ENCODE measurements around the gene NACC1.

DNA sequence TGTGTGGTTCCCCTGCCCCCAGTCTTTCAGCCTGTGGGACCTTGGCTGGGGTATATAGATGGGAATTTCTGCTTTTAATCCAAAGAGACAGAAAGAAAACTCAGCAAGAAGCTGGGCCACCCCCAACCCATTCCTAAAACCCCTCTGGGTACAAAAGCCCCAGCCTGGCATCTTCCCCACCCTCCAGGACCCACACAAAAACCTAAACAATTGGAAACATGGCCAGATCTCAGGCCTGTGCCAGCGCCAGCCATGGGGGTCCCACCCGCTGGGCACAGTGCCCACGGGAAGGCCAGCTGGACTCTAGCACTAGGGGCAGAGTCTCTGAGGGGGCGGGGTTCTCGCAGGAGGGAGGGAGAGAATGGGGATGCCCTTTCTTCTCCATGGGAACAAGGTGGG lies 24.0 kb upstream of the NACC1 start:
- no peak for TF ChIP-seq POLR2AphosphoS5 (IDR thresholded peaks at IDR 0.05; ENCODE audit: low read depth)
- TF ChIP-seq, protein P1, sequence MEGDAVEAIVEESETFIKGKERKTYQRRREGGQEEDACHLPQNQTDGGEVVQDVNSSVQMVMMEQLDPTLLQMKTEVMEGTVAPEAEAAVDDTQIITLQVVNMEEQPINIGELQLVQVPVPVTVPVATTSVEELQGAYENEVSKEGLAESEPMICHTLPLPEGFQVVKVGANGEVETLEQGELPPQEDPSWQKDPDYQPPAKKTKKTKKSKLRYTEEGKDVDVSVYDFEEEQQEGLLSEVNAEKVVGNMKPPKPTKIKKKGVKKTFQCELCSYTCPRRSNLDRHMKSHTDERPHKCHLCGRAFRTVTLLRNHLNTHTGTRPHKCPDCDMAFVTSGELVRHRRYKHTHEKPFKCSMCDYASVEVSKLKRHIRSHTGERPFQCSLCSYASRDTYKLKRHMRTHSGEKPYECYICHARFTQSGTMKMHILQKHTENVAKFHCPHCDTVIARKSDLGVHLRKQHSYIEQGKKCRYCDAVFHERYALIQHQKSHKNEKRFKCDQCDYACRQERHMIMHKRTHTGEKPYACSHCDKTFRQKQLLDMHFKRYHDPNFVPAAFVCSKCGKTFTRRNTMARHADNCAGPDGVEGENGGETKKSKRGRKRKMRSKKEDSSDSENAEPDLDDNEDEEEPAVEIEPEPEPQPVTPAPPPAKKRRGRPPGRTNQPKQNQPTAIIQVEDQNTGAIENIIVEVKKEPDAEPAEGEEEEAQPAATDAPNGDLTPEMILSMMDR (IDR thresholded peaks at IDR 0.05; ENCODE audit: insufficient read depth, low read length), result no peak
- TF ChIP-seq, protein P2, sequence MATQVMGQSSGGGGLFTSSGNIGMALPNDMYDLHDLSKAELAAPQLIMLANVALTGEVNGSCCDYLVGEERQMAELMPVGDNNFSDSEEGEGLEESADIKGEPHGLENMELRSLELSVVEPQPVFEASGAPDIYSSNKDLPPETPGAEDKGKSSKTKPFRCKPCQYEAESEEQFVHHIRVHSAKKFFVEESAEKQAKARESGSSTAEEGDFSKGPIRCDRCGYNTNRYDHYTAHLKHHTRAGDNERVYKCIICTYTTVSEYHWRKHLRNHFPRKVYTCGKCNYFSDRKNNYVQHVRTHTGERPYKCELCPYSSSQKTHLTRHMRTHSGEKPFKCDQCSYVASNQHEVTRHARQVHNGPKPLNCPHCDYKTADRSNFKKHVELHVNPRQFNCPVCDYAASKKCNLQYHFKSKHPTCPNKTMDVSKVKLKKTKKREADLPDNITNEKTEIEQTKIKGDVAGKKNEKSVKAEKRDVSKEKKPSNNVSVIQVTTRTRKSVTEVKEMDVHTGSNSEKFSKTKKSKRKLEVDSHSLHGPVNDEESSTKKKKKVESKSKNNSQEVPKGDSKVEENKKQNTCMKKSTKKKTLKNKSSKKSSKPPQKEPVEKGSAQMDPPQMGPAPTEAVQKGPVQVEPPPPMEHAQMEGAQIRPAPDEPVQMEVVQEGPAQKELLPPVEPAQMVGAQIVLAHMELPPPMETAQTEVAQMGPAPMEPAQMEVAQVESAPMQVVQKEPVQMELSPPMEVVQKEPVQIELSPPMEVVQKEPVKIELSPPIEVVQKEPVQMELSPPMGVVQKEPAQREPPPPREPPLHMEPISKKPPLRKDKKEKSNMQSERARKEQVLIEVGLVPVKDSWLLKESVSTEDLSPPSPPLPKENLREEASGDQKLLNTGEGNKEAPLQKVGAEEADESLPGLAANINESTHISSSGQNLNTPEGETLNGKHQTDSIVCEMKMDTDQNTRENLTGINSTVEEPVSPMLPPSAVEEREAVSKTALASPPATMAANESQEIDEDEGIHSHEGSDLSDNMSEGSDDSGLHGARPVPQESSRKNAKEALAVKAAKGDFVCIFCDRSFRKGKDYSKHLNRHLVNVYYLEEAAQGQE (IDR thresholded peaks at IDR 0.05; ENCODE audit: insufficient replicate concordance, low read depth), result no peak
